Vagina (tissue), 2 donors: ENCODE data around the gene KMT5B.

Experiments used
- POLR2AphosphoS5 ChIP-seq, 2 donors: sonication (generic); formaldehyde crosslinking; IDR thresholded peaks; one replicate each; pipeline ENCODE4 v1.9.0; 2017; ENCODE audit warnings: antibody characterized with exemption in 2 of 2, mild to moderate bottlenecking in 2 of 2, low read depth in 1 of 2; ENCODE audit not compliant: insufficient read depth in 1 of 2
- TF ChIP-seq, protein P1 (sequence below), 3 experiments: fragments of 450-650 bp in 2 of 3; fragments of 200-600 bp in 1 of 3; sonication (generic) in 1 of 3; IDR thresholded peaks; one replicate each; pipeline ENCODE4 v1.5.1; 2017 to 2019; ENCODE audit warnings: antibody characterized with exemption in 3 of 3, mild to moderate bottlenecking in 2 of 3, moderate library complexity in 2 of 3

DNA sequence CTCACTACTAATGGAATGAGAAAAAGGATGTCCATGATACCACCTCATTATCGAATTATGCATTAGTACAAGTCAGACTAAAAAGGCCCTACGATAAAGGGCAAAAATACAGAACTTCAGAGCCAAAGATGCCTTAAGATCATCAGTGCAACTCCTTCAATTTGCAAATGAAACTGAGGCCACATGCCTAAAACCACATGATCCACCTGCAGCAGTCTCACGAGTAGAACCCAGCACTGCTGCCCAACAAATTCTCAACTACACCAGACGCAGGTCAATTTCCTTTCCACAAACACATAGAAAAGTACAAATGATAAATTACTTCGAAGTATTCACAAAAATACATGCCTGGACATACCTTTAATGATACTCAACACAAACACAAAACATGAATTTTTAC lies 20.1 kb downstream of the KMT5B start:
- no peak for TF ChIP-seq POLR2AphosphoS5 (IDR thresholded peaks at IDR 0.05; ENCODE audit: insufficient read depth in 1 of 2, low read depth in 1 of 2)
- TF ChIP-seq, protein P1, sequence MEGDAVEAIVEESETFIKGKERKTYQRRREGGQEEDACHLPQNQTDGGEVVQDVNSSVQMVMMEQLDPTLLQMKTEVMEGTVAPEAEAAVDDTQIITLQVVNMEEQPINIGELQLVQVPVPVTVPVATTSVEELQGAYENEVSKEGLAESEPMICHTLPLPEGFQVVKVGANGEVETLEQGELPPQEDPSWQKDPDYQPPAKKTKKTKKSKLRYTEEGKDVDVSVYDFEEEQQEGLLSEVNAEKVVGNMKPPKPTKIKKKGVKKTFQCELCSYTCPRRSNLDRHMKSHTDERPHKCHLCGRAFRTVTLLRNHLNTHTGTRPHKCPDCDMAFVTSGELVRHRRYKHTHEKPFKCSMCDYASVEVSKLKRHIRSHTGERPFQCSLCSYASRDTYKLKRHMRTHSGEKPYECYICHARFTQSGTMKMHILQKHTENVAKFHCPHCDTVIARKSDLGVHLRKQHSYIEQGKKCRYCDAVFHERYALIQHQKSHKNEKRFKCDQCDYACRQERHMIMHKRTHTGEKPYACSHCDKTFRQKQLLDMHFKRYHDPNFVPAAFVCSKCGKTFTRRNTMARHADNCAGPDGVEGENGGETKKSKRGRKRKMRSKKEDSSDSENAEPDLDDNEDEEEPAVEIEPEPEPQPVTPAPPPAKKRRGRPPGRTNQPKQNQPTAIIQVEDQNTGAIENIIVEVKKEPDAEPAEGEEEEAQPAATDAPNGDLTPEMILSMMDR (IDR thresholded peaks at IDR 0.05): no peak
